HG03354 (cell line): ENCODE data around the gene CD276.

Source experiments
- ATAC-seq: cut with Tn5 transposase; IDR thresholded peaks from one replicate; pipeline ENCODE4 v1.9.1; 2021; ENCODE audit warnings: mild to moderate bottlenecking; ENCODE audit not compliant: unreplicated experiment, poor library complexity, severe bottlenecking

CD276 gene

GRCh38 chr15:73758461-73758860, 74.3 kb downstream of the CD276 start:
- no peak for ATAC-seq

DNA sequence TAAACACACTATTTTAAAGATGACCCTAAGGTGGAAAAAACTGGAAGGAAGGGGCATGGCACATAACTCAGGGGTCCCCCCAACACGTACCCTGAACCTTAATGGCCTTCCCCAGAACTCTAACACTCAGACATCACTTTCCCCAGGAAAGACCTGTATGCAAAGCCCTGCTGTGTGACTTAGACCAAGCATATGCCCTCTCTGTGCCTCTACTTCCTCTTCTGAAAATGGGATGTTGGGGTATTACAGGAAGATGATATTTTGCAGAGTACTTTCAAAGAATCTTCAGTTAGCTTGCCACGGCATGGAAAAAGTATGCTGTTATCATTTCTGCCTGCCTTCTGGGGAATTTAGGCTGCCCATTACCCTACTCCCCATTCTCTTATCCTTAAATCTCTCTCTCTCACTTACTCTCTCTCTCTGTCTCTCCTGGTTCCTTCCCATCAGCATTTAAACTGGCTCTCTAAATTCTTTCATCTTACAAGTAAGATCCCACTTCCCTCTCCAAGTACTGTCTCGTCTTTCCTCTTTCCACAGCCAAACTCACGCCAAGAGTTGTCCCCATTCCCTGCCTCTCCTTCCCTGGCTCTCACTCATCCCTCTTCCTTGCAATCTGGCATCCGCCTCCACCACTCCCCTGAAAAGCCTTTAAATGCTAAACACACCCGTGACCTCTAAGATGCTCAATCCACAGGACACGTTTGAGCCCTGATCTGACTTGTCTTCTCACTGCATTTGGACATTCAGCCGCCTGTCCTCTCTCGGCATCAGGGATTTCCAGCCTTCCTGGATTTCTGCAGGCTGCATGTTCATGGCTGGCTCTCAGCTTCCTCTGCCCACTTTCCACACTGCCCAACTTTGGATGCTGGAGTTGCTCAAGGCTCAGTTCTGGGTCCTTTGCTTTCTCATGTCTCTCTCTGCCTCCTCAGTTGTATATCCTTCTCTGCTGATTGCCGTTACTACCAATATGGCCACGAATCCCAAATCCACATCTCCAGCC, 76.4 kb downstream of the CD276 start:
- no peak for ATAC-seq

- ATAC-seq: no peak
These were observed 79.7 kb downstream of the CD276 start for GRCh38 chr15:73763931-73764330.
